ENCODE data around the gene TPSB2.

- TF ChIP-seq CTCF (IDR thresholded peaks at IDR 0.05; ENCODE audit: low read length) (no peak), EZH2phosphoT487 (IDR thresholded peaks at IDR 0.05; ENCODE audit: low read length) (no peak), EZH2 (optimal IDR thresholded peaks at IDR 0.05; ENCODE audit: low read depth, low read length) (no peak)
Observed at GRCh38 chr16:1264345-1265089, 34.5 kb upstream of the TPSB2 start.
